B cell (primary cell): ENCODE results near the gene PRKACB. TPM values are rescaled to one million over a fixed set of nuclear protein-coding genes. Genes with fewer than 3 reads are reported as not detected.

Source experiments
- ATAC-seq: fragments of 200-7000 bp; cut with Tn5 transposase; one replicate; pipeline ENCODE4 v1.10.0; 2021; ENCODE audit warnings: low read depth, mild to moderate bottlenecking, moderate number of reproducible peaks, moderate library complexity
- CTCF ChIA-PET: fragments of 350-600 bp; sonication (Branson Sonifier 250); formaldehyde crosslinking; loops from one replicate; lab custom pipeline; 2021; ENCODE audit warnings: antibody characterized with exemption, inconsistent platforms; lab: Charles Lee
- POLR2A ChIA-PET: fragments of 350-600 bp; sonication (Branson Sonifier 250); formaldehyde crosslinking; loops from one replicate; lab custom pipeline; 2021; ENCODE audit warnings: antibody characterized with exemption; lab: Charles Lee
- DNase-seq: peaks from one replicate; pipeline ENCODE4 v3.0.0; 2013
- H2AFZ ChIP-seq: 2 replicates; pipeline ENCODE4 v1.6.1; 2012; ENCODE audit warnings: mild to moderate bottlenecking, low read depth, low read length; ENCODE audit not compliant: insufficient read depth, poor library complexity, severe bottlenecking
- H3K27ac ChIP-seq, 2 donors: 1 replicate in 1 of 2; 2 replicates in 1 of 2; pipeline ENCODE4 v1.5.1; 2012 to 2013; ENCODE audit warnings: low read length in 2 of 2, mild to moderate bottlenecking in 2 of 2, moderate library complexity in 1 of 2
- H3K27me3 ChIP-seq, 4 experiments: fragments of 200-600 bp in 1 of 4; sonication (generic) in 1 of 4; replicated peaks in 1 of 4; 1 replicate in 2 of 4; 2 replicates in 2 of 4; pipeline versions ENCODE4 v1.6.1 to v1.7.0; 2013 to 2016; ENCODE audit warnings: low read length in 3 of 4, mild to moderate bottlenecking in 2 of 4, mixed read lengths in 1 of 4, moderate library complexity in 1 of 4; ENCODE audit not compliant: insufficient read depth in 4 of 4, control insufficient read depth in 3 of 4; ENCODE audit errors: control extremely low read depth in 1 of 4
- H3K36me3 ChIP-seq, 2 experiments: replicated peaks in 1 of 2; 1 replicate in 1 of 2; 2 replicates in 1 of 2; pipeline versions ENCODE4 v1.6.1 to v1.7.1; 2013; ENCODE audit warnings: low read length in 1 of 2; ENCODE audit not compliant: insufficient read depth in 2 of 2, control insufficient read depth in 1 of 2; ENCODE audit errors: control extremely low read depth in 1 of 2, extremely low read depth in 1 of 2
- H3K4me1 ChIP-seq, 2 donors: fragments of 200-600 bp in 1 of 2; sonication (generic) in 1 of 2; 1 replicate in 1 of 2; 2 replicates in 1 of 2; pipeline versions ENCODE4 v1.5.1 to v1.6.1; 2013 to 2017; ENCODE audit warnings: low read length in 2 of 2; ENCODE audit not compliant: control insufficient read depth in 2 of 2, insufficient read depth in 2 of 2
- H3K4me2 ChIP-seq: replicated peaks from 2 replicates; pipeline ENCODE3; 2012; ENCODE audit warnings: mild to moderate bottlenecking, low read depth, low read length; ENCODE audit not compliant: poor library complexity, severe bottlenecking
- H3K4me3 ChIP-seq, 5 experiments: fragments of 200-600 bp in 1 of 5; sonication (generic) in 1 of 5; 1 replicate in 3 of 5; 2 replicates in 2 of 5; pipeline versions ENCODE4 v1.5.1 to v1.7.0; 2011 to 2016; ENCODE audit warnings: low read length in 4 of 5, mild to moderate bottlenecking in 4 of 5, low read depth in 2 of 5, control low read depth in 1 of 5, moderate library complexity in 1 of 5; ENCODE audit not compliant: insufficient read depth in 1 of 5; ENCODE audit errors: control extremely low read depth in 1 of 5, extremely low read depth in 1 of 5
- H3K79me2 ChIP-seq: fragments of 200-600 bp; sonication (generic); one replicate; pipeline ENCODE4 v1.6.0; 2016; ENCODE audit warnings: low read length; ENCODE audit not compliant: control insufficient read depth, insufficient read depth
- H3K9ac ChIP-seq: fragments of 200-600 bp; sonication (generic); 2 replicates; pipeline ENCODE4 v1.6.1; 2017; ENCODE audit warnings: mild to moderate bottlenecking, low read length, moderate library complexity
- H3K9me3 ChIP-seq, 3 donors: one replicate each; pipeline versions ENCODE4 v1.6.1 to v1.7.1; 2013; ENCODE audit warnings: low read length in 2 of 3; ENCODE audit not compliant: control insufficient read depth in 2 of 3, insufficient read depth in 1 of 3; ENCODE audit errors: control extremely low read depth in 1 of 3
- H4K20me1 ChIP-seq: 2 replicates; pipeline ENCODE4 v1.6.0; 2012; ENCODE audit warnings: mild to moderate bottlenecking, low read length; ENCODE audit not compliant: insufficient read depth, control insufficient read depth, poor library complexity, severe bottlenecking
- H3K27ac Mint-ChIP-seq: one replicate; pipeline ENCODE4 v1.8.0; 2021; ENCODE audit warnings: mixed read lengths
- H3K27me3 Mint-ChIP-seq: one replicate; pipeline ENCODE4 v1.8.0; 2021; ENCODE audit warnings: mixed read lengths
- H3K4me1 Mint-ChIP-seq: one replicate; pipeline ENCODE4 v1.8.0; 2021; ENCODE audit warnings: mixed read lengths
- H3K4me3 Mint-ChIP-seq: one replicate; pipeline ENCODE4 v1.8.0; 2021; ENCODE audit warnings: mixed read lengths
- H3K9me3 Mint-ChIP-seq: one replicate; pipeline ENCODE4 v1.8.0; 2022; ENCODE audit warnings: mixed read lengths; ENCODE audit not compliant: insufficient read depth
- CTCF ChIP-seq: fragments of 200-600 bp; IDR thresholded peaks from one replicate; pipeline ENCODE4 v1.8.0; 2022; ENCODE audit warnings: antibody characterized with exemption, mild to moderate bottlenecking
- EZH2 ChIP-seq: IDR thresholded peaks from 2 replicates; pipeline ENCODE4 v1.6.1; 2012; ENCODE audit warnings: borderline replicate concordance, low read depth, mild to moderate bottlenecking, moderate library complexity, low read length; ENCODE audit not compliant: insufficient read depth, poor library complexity, severe bottlenecking
- WGBS: methylation state at CpG from one replicate; pipeline ENCODE4 v1.1.5; 2013; ENCODE audit warnings: missing lambda C conversion rate; ENCODE audit not compliant: insufficient coverage; 5-methylcytosine and 5-hydroxymethylcytosine counted together
- intact Hi-C: fragments of 100-400 bp; cut with micrococcal nuclease; formaldehyde crosslinking; loops from one replicate; pipeline ENCODE4 v1.10.0; 2022
- polyA plus RNA-seq: library from polyadenylated mRNA; depleted of rRNA; stranded (reverse); fragments of >200 nt; gene quantifications from 2 replicates; pipeline ENCODE4 v1.2.3, GENCODE V29; 2012
- total RNA-seq, 2 donors: library from RNA; stranded (reverse); fragments of 120-200 nt in 1 of 2; gene quantifications; 1 replicate in 1 of 2; 2 replicates in 1 of 2; pipeline versions ENCODE4 v1.2.3 to v1.2.4, GENCODE V29; 2013 to 2022

Gene PRKACB
- total and polyA plus RNA-seq, 2 donors (not counting 1 experiment from before 2014, with no cell fraction given): 14.9 to 53.9 TPM

GRCh38 chr1:84272401-84272800 is 128.3 kb downstream of the PRKACB start:
- peak overlapping the region; percentile 61 for H3K4me2 ChIP-seq
- H3K4me3 Mint-ChIP-seq: peak overlapping the region; percentile 30
- H3K4me3 ChIP-seq: peak overlapping the region in 1 of 5 experiments; percentile 37
- ATAC-seq: no peak
- peaks cover 20 to 21% of the 10 kb centered on the region in 2 donors for H3K4me1 ChIP-seq
- DNase-seq: no peak
- H3K79me2 ChIP-seq: no peaks in the 10 kb centered on the region
- peak overlapping the region; percentile 18 for H2AFZ ChIP-seq
- H3K27ac ChIP-seq: peak overlapping the region; percentile 13 to 67
- no peaks in the 10 kb centered on the region for H3K27me3 ChIP-seq
- no peaks in the 10 kb centered on the region for H3K36me3 ChIP-seq
- TF ChIP-seq EZH2: no peak
- TF ChIP-seq CTCF: no peak
- H3K9me3 ChIP-seq: peaks cover 0 to 1% (median 0%) of the 10 kb centered on the region in 3 donors
- H3K27me3 Mint-ChIP-seq: no peaks in the 10 kb centered on the region
- peaks cover 34% of the 10 kb centered on the region for H3K4me1 Mint-ChIP-seq
- H3K27ac Mint-ChIP-seq: peak overlapping the region; percentile 83
- WGBS: no CpG with 5 or more reads among the region's 1 CpG
- CTCF ChIA-PET: no interaction called here
- no peaks in the 10 kb centered on the region for H4K20me1 ChIP-seq
- H3K9ac ChIP-seq: peak overlapping the region; percentile 57
- intact Hi-C loops: no loop called here
- H3K9me3 Mint-ChIP-seq: no peaks in the 10 kb centered on the region
- POLR2A ChIA-PET: no interaction called here

GRCh38 chr1:84277343-84278059 is 133.4 kb downstream of the PRKACB start:
- intact Hi-C loops: no loop called here
- H3K4me3 ChIP-seq: no peak overlapping the region
- WGBS: no CpG with 5 or more reads among the region's 1 CpG
- H3K27ac Mint-ChIP-seq: no peak overlapping the region
- H2AFZ ChIP-seq: no peak overlapping the region
- H3K4me1 Mint-ChIP-seq: peaks cover 11% of the 10 kb centered on the region
- no peak overlapping the region for H3K9ac ChIP-seq
- ChIA-PET POLR2A (no interaction called here), CTCF (no interaction called here)
- peaks cover 2 to 5% of the 10 kb centered on the region in 2 donors for H3K4me1 ChIP-seq
- H3K27me3 ChIP-seq: no peaks in the 10 kb centered on the region
- no peak overlapping the region for H3K4me3 Mint-ChIP-seq
- H3K27ac ChIP-seq: no peak overlapping the region
- peaks cover 0 to 1% (median 0%) of the 10 kb centered on the region in 3 donors for H3K9me3 ChIP-seq
- H3K4me2 ChIP-seq: no peak overlapping the region
- ATAC-seq (no peak), DNase-seq (no peak)
- no peaks in the 10 kb centered on the region for H4K20me1 ChIP-seq
- H3K9me3 Mint-ChIP-seq: no peaks in the 10 kb centered on the region
- no peaks in the 10 kb centered on the region for H3K27me3 Mint-ChIP-seq
- no peaks in the 10 kb centered on the region for H3K79me2 ChIP-seq
- TF ChIP-seq EZH2 (no peak), CTCF (no peak)
- no peaks in the 10 kb centered on the region for H3K36me3 ChIP-seq
